ENCODE data around the gene CD300LD. TPM values are rescaled to one million over a fixed set of nuclear protein-coding genes. Genes with fewer than 3 reads are reported as not detected.

CD300LD gene
- total RNA-seq, 2 experiments from 2014 or later, result not detected

DNA sequence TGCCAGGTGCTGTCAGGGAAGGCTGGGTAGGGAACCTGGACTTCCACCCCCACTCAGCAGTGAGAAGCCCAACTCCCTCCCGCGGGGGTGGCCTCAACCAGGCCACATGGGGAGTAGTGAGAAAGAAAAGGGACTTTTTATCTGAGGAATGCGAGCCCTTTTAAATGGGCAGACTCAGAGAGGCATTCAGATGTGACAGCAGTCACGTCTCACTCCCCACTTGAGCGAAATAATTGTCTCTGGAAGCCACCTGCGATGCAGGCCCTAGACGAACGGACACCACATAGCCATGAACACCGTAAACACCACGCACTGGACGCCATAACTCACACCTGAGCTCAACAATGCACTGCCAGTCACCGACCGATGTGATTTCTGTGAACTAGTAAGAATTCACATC lies 43.3 kb upstream of the CD300LD start:
- ChIA-PET CTCF (ENCODE audit: unreplicated experiment) (no interaction called here), POLR2A (interaction anchor here (0.7 kb wide), 1 partner anchor 182 kb away, joined by 3 read pairs; no protein-coding TSS in a partner anchor)
- H2AFZ ChIP-seq (ENCODE audit: low read length), result no peak overlapping the region
- no peak for DNase-seq (ENCODE audit: low spot score)
- intact Hi-C loops (cut with micrococcal nuclease; ENCODE audit: unreplicated experiment), result no loop called here
- H3K4me1 ChIP-seq (ENCODE audit: insufficient read depth, low read length, poor library complexity, severe bottlenecking), result peaks cover 14% of the 10 kb centered on the region
- TF ChIP-seq, protein P1, sequence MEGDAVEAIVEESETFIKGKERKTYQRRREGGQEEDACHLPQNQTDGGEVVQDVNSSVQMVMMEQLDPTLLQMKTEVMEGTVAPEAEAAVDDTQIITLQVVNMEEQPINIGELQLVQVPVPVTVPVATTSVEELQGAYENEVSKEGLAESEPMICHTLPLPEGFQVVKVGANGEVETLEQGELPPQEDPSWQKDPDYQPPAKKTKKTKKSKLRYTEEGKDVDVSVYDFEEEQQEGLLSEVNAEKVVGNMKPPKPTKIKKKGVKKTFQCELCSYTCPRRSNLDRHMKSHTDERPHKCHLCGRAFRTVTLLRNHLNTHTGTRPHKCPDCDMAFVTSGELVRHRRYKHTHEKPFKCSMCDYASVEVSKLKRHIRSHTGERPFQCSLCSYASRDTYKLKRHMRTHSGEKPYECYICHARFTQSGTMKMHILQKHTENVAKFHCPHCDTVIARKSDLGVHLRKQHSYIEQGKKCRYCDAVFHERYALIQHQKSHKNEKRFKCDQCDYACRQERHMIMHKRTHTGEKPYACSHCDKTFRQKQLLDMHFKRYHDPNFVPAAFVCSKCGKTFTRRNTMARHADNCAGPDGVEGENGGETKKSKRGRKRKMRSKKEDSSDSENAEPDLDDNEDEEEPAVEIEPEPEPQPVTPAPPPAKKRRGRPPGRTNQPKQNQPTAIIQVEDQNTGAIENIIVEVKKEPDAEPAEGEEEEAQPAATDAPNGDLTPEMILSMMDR (conservative IDR thresholded peaks at IDR 0.05; ENCODE audit: low read length), result no peak
- no peaks in the 10 kb centered on the region for H3K9me2 ChIP-seq (ENCODE audit: insufficient read depth, low read length)
- H4K20me1 ChIP-seq (ENCODE audit: insufficient read depth, low read length), result no peaks in the 10 kb centered on the region
- no peaks in the 10 kb centered on the region for H3K36me3 ChIP-seq (ENCODE audit: insufficient read depth, low read length)
- BruUV-seq (replicated peaks), result no TSS peak
- H3K4me2 ChIP-seq (ENCODE audit: low read length), result no peak overlapping the region
- H3K4me3 ChIP-seq (ENCODE audit: low read depth, low read length, poor library complexity, severe bottlenecking), result no peak overlapping the region
- H3K79me2 ChIP-seq (ENCODE audit: insufficient read depth, low read depth, low read length), result no peaks in the 10 kb centered on the region
- H3K9me3 ChIP-seq (ENCODE audit: low read length), result no peaks in the 10 kb centered on the region
- no peak overlapping the region for H3K27ac ChIP-seq (ENCODE audit: low read depth, low read length, poor library complexity, severe bottlenecking)

DNA sequence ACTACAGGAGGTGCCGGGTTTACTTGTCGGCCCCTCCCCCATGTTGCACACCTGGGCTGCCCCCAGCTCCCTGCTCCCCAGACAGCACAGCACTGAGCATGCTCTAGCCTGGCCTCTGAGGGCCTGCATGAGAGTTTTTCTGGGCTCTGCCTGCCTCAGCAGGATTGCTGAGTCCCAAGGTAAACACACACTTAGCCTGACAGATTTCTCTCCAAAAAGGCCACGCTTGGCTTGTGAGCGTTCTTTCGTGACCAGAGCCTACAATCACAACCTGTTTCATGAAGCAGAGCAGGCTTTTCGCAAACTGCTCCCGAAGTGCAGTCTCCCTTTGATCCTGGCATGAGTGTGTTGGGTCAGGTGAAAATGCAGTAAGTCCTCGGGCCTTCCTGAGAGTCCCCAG lies 41.2 kb upstream of the CD300LD start:
- no peaks in the 10 kb centered on the region for H3K9me2 ChIP-seq (ENCODE audit: insufficient read depth, low read length)
- H3K79me2 ChIP-seq (ENCODE audit: insufficient read depth, low read depth, low read length), result no peaks in the 10 kb centered on the region
- no peaks in the 10 kb centered on the region for H4K20me1 ChIP-seq (ENCODE audit: insufficient read depth, low read length)
- H3K27ac ChIP-seq (ENCODE audit: low read depth, low read length, poor library complexity, severe bottlenecking), result no peak overlapping the region
- no peak for DNase-seq (ENCODE audit: low spot score)
- BruUV-seq (replicated peaks), result no TSS peak
- ChIA-PET CTCF (ENCODE audit: unreplicated experiment) (no interaction called here), POLR2A (no interaction called here)
- intact Hi-C loops (cut with micrococcal nuclease; ENCODE audit: unreplicated experiment), result no loop called here
- H3K4me3 ChIP-seq (ENCODE audit: low read depth, low read length, poor library complexity, severe bottlenecking), result no peak overlapping the region
- H2AFZ ChIP-seq (ENCODE audit: low read length), result no peak overlapping the region
- H3K4me2 ChIP-seq (ENCODE audit: low read length), result no peak overlapping the region
- TF ChIP-seq, protein P1 (conservative IDR thresholded peaks at IDR 0.05; ENCODE audit: low read length), result no peak
- no peak for TF ChIP-seq EZH2phosphoT487 (IDR thresholded peaks at IDR 0.05; ENCODE audit: borderline replicate concordance, low read depth, low read length)
- no peaks in the 10 kb centered on the region for H3K4me1 ChIP-seq (ENCODE audit: insufficient read depth, low read length, poor library complexity, severe bottlenecking)
- no peaks in the 10 kb centered on the region for H3K9me3 ChIP-seq (ENCODE audit: low read length)
- H3K36me3 ChIP-seq (ENCODE audit: insufficient read depth, low read length), result no peaks in the 10 kb centered on the region

DNA sequence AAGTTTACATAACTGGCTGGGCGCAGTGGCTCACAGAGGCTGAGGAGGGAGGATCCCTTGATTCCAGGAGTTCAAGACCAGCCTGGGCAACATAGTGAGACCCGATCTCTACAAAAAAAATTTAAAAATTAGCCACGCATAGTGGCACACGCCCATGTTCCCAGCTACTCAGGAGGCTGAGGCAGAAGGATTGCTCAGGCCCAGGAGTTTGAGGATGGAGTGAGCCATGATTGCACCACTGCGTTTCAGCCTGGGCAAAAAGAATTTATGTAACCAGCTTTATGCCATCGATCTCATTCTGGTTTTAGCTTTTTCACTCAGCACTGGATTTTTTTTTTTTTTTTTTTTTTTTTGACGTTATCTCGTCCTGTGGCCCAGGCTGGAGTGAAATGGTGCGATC lies 40.5 kb upstream of the CD300LD start:
- no peaks in the 10 kb centered on the region for H3K9me2 ChIP-seq (ENCODE audit: insufficient read depth, low read length)
- no peaks in the 10 kb centered on the region for H3K9me3 ChIP-seq (ENCODE audit: low read length)
- H2AFZ ChIP-seq (ENCODE audit: low read length), result no peak overlapping the region
- H3K79me2 ChIP-seq (ENCODE audit: insufficient read depth, low read depth, low read length), result no peaks in the 10 kb centered on the region
- H3K36me3 ChIP-seq (ENCODE audit: insufficient read depth, low read length), result no peaks in the 10 kb centered on the region
- no peaks in the 10 kb centered on the region for H3K4me1 ChIP-seq (ENCODE audit: insufficient read depth, low read length, poor library complexity, severe bottlenecking)
- ChIA-PET CTCF (ENCODE audit: unreplicated experiment) (no interaction called here), POLR2A (interaction anchor here (0.7 kb wide), 1 partner anchor 38 kb away, joined by 4 read pairs; no protein-coding TSS in a partner anchor)
- no peaks in the 10 kb centered on the region for H4K20me1 ChIP-seq (ENCODE audit: insufficient read depth, low read length)
- no peak overlapping the region for H3K27ac ChIP-seq (ENCODE audit: low read depth, low read length, poor library complexity, severe bottlenecking)
- TF ChIP-seq EZH2phosphoT487 (IDR thresholded peaks at IDR 0.05; ENCODE audit: borderline replicate concordance, low read depth, low read length), result no peak
- TF ChIP-seq, protein P1 (conservative IDR thresholded peaks at IDR 0.05; ENCODE audit: low read length), result no peak
- no peak overlapping the region for H3K4me3 ChIP-seq (ENCODE audit: low read depth, low read length, poor library complexity, severe bottlenecking)
- intact Hi-C loops (cut with micrococcal nuclease; ENCODE audit: unreplicated experiment), result no loop called here
- DNase-seq (ENCODE audit: low spot score), result no peak
- H3K4me2 ChIP-seq (ENCODE audit: low read length), result no peak overlapping the region
- no TSS peak for BruUV-seq (replicated peaks)

All from OCI-LY7 (cell line).